Osteocyte (in vitro differentiated cells): ENCODE results near the gene COMMD10. TPM values are rescaled to one million over a fixed set of nuclear protein-coding genes. Genes with fewer than 3 reads are reported as not detected.

Source experiments
- DNase-seq: peaks from one replicate; pipeline ENCODE4 v3.0.0; 2021; ENCODE audit warnings: mixed read lengths; ENCODE audit not compliant: unreplicated experiment; ENCODE audit errors: extremely low spot score
- H3K27ac Mint-ChIP-seq: one replicate; pipeline ENCODE4 v1.8.0; 2021; ENCODE audit warnings: mild to moderate bottlenecking, mixed read lengths; ENCODE audit not compliant: unreplicated experiment
- H3K27me3 Mint-ChIP-seq: one replicate; pipeline ENCODE4 v1.8.0; 2021; ENCODE audit warnings: mixed read lengths; ENCODE audit not compliant: unreplicated experiment
- H3K36me3 Mint-ChIP-seq: one replicate; pipeline ENCODE4 v1.8.0; 2021; ENCODE audit warnings: mixed read lengths; ENCODE audit not compliant: unreplicated experiment
- H3K4me1 Mint-ChIP-seq: one replicate; pipeline ENCODE4 v1.8.0; 2021; ENCODE audit warnings: mixed read lengths; ENCODE audit not compliant: unreplicated experiment
- H3K4me3 Mint-ChIP-seq: one replicate; pipeline ENCODE4 v1.8.0; 2021; ENCODE audit warnings: mild to moderate bottlenecking, moderate library complexity, mixed read lengths; ENCODE audit not compliant: unreplicated experiment
- H3K9me3 Mint-ChIP-seq: one replicate; pipeline ENCODE4 v1.8.0; 2021; ENCODE audit warnings: mixed read lengths; ENCODE audit not compliant: unreplicated experiment
- CTCF ChIP-seq: fragments of 200-600 bp; sonication (generic); IDR thresholded peaks from 2 replicates; pipeline ENCODE4 v1.5.0; 2021; ENCODE audit warnings: antibody characterized with exemption, mild to moderate bottlenecking, moderate library complexity
- total RNA-seq: library from RNA; stranded (reverse); gene quantifications from 2 replicates; pipeline ENCODE4 v1.2.1, GENCODE V29; 2021

The COMMD10 gene
- total RNA-seq, 1 donor from 2014 or later = 21.2 TPM

- Mint-ChIP-seq H3K27me3 (peaks cover 38% of the 10 kb centered on the region), H3K36me3 (no peaks in the 10 kb centered on the region), H3K4me3 (no peak overlapping the region), H3K4me1 (no peaks in the 10 kb centered on the region), H3K9me3 (no peaks in the 10 kb centered on the region), H3K27ac (no peak overlapping the region)
- DNase-seq = no peak
- TF ChIP-seq CTCF = no peak
These were observed 40.8 kb upstream of the COMMD10 start for GRCh38 chr5:116044073-116044472.

GRCh38 chr5:116045821-116046220 lies 39.0 kb upstream of the COMMD10 start:
- no peaks in the 10 kb centered on the region for H3K9me3 Mint-ChIP-seq
- H3K4me3 Mint-ChIP-seq = no peak overlapping the region
- H3K36me3 Mint-ChIP-seq = no peaks in the 10 kb centered on the region
- peaks cover 33% of the 10 kb centered on the region for H3K27me3 Mint-ChIP-seq
- TF ChIP-seq CTCF = no peak
- H3K4me1 Mint-ChIP-seq = no peaks in the 10 kb centered on the region
- DNase-seq = no peak
- no peak overlapping the region for H3K27ac Mint-ChIP-seq

- Mint-ChIP-seq H3K36me3 (no peaks in the 10 kb centered on the region), H3K27me3 (peaks cover 35% of the 10 kb centered on the region), H3K9me3 (no peaks in the 10 kb centered on the region), H3K4me1 (no peaks in the 10 kb centered on the region), H3K27ac (no peak overlapping the region), H3K4me3 (no peak overlapping the region)
- DNase-seq = no peak
- no peak for TF ChIP-seq CTCF
These were observed 38.6 kb upstream of the COMMD10 start for GRCh38 chr5:116046261-116046660.

GRCh38 chr5:116046823-116047222 lies 38.0 kb upstream of the COMMD10 start:
- no peak for DNase-seq
- Mint-ChIP-seq H3K4me3 (no peak overlapping the region), H3K4me1 (no peaks in the 10 kb centered on the region), H3K27ac (no peak overlapping the region), H3K36me3 (no peaks in the 10 kb centered on the region), H3K9me3 (no peaks in the 10 kb centered on the region), H3K27me3 (peaks cover 31% of the 10 kb centered on the region)
- TF ChIP-seq CTCF = no peak

- DNase-seq = no peak
- Mint-ChIP-seq H3K9me3 (no peaks in the 10 kb centered on the region), H3K27ac (no peak overlapping the region), H3K4me1 (no peaks in the 10 kb centered on the region), H3K4me3 (no peak overlapping the region), H3K27me3 (peaks cover 40% of the 10 kb centered on the region), H3K36me3 (no peaks in the 10 kb centered on the region)
- TF ChIP-seq CTCF = no peak
These were observed 26.4 kb upstream of the COMMD10 start for GRCh38 chr5:116058346-116058936.
